Activated CD4-positive, CD25-positive, alpha-beta regulatory T cell treated with anti-CD3 and anti-CD28 coated beads, Interleukin-2, amount 50 U/mL, for 24 hours (primary cell): ENCODE results near the gene SRGAP2B.
"Not testable (repeated sequence)": the region's sequence is repeated elsewhere in the genome, so short reads cannot be mapped to it uniquely, and the experiment has no call there.

ENCODE experiments used
- ATAC-seq, 2 donors: fragments of 150-1000 bp; cut with Tn5 transposase; one replicate each; pipeline ENCODE4 v1.10.0; 2021; ENCODE audit warnings: mild to moderate bottlenecking in 1 of 2, moderate library complexity in 1 of 2

Gene SRGAP2B

DNA sequence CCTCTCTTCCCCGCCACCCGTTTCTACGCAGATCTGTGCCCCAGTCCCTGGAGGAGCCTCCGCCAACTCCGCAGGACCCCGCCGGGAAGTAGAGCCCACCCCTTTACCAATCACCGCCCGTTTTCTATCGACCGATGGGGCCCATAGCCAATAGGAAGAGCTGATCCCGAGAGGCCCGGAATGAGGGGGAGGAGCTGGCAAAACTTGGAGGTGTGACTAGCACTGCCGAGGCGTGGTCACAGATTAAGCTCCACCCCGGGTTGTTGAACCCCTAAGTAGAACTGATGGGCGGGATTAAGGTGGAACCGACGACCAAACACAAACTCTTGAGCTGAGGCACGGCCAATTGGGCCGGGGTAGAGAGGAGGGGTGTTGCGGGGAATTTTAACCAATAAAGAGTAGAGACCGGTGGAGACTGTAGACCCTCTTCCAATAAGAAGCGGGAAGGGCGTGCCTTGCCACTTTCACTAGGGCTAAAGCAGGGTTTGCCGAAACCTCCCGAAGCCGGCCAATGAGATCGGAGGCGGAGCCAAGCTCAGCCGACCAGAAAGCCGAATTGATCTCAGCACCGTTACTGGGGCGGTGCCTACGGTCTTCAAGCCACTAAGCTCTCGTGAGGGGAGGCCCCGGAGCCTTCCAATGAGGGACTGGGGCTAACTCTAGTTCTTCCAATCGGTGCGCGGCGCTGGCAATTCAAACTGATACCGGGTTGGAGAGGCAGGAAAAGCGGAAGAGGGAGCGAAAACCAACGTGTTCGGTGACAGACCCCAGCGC is at the start of gene SRGAP2B, which contains the start of gene FAM72D:
SRGAP2B (minus strand) TSS at position 45 of the 774 bp plus-strand sequence. CDS start 2,427 bp downstream, outside the sequence.
FAM72D (plus strand) TSS at position 691 of the 774 bp plus-strand sequence. CDS start 874 bp downstream, outside the sequence.
- ATAC-seq, result peak; percentile 87 to 90

DNA sequence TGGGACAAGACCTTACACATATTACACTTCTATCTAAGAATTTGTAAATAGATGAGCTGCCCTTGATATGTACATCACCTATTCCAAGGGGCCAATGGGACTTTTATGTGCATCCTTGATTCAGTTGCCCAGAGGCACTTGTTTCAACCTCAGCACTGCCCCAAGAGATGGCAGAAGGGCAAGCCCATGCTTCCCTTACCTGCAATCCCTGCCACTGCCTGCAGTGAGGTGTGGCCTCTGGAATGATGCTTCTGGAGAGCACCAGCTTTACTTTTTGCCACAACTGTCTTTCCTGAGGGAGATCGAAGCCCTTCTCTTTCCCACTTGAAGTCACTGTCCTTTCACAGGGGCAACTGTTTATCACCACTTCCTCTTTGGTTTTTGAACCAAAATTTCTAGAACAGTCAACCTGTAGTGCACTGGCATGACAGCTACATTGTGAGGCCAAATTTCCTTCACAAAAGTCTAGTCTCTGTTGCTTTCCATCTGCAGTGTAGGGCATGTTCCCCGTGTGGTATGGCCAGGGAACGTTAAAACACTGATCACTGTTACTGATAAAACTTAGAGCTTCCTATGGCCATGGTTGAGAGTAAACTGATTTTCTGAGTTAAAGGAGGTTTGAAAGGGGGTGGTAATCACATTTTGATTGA is 49.3 kb upstream of the SRGAP2B start:
- not testable (repeated sequence) for ATAC-seq

DNA sequence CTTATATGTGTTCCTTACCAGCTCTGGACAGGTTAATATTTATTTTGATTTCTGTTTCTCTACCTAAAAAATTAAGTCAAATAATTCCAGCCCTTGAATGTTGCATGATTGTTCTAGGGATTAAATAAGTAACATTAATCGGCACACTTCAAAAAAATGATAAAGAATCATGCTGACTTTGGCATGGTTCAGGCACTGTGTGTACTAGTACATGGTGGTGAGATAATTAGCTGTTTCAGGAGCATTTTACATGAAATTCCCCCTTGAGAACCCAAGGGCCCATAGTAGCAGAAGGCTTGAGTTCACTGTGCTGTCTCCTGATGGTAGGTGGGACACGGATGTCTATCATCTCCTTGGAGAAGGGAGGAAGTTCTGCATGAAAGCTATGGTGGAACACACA is 45.4 kb upstream of the SRGAP2B start:
- ATAC-seq, result not testable (repeated sequence)

DNA sequence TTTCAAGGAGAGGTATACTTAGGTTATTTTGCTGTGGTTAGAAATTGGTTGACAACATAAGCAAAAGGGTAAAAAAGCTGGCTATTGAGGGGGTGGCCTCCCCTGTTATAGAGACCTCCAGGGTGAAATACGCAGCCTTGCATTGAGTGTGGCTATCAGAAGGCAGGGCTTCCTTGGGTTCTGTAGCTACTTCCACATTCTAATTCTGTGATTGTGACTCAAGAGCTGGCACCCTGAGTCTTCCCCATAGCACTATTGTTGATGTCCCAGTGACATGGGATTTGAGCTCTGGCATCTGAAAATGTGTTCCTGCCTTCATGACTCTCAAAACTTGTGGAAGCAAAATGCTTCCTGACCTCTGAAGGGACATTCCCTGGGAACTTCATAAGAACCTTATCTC is 39.3 kb upstream of the SRGAP2B start:
- not testable (repeated sequence) for ATAC-seq

DNA sequence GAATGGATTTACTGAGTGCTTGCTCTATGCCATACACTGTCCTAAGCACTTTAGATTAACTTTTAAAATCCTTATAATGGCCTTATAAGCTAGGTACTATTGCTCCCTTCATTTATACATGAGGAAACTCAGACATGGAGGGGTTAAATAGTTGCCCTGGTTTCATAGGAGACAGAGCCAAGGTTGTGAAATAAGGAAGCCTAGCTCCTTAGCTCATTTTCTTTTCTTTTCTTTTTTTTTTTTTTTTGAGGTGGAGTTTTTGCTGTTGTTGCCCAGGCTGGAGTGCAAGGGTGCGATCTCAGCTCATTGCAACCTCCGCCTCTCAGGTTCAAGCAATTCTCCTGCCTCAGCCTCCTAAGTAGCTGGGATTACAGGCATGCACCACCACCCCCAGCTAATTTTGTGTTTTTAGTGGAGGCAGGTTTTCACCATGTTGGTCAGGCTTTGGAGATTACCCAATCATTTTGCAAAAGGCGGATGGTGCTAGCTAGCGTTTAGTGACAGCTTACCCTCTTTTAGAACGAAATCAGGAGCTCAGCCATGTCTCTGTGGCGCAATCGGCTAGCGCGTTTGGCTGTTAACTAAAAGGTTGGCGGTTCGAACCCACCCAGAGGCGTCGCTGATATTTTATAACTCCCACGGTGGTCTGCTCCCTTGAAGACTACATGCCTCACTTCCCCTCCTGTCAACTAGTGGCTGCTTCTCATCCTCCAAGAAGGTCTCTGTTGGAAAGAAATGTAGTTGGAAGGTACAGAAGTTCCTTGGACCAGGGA is 33.8 kb upstream of the SRGAP2B start:
- not testable (repeated sequence) for ATAC-seq

DNA sequence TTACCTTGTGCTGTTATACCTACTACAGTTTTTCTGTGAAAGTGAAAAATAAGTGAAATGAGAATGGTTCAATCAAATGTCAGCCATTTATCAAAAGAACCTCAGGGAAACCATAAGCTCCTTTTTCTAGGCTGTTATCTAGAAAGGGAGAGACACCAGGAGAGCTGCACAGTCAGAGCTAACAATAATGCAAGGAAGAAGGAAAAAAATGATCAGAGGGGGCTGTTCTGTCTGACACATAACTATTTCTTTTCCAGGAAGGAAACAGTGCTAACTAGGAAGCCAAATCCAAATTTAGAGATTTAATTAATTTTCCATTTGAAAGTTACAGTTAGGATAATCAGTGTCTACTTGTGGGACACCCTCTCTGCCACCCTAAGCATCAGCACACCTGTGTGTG is 32.0 kb upstream of the SRGAP2B start:
- not testable (repeated sequence) for ATAC-seq

DNA sequence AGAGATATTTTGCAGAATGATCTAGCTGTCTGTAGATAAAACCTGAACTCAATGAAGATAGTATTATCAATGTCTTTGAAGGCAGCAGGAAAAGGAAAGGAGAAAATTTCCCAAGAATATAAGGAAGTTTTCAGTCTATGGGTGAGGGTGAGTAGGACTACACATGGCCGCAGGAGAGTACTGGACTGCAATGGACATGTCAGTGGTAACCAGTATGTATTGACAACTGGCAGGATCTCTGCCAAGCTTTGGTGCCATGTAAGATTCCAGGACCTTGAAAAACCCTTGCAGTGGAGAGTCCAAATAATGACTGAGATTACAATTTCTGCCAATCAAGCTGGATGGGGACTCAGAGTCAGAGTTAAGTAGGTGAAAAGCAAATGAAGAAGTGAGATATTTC is 30.0 kb upstream of the SRGAP2B start:
- ATAC-seq, result not testable (repeated sequence)

DNA sequence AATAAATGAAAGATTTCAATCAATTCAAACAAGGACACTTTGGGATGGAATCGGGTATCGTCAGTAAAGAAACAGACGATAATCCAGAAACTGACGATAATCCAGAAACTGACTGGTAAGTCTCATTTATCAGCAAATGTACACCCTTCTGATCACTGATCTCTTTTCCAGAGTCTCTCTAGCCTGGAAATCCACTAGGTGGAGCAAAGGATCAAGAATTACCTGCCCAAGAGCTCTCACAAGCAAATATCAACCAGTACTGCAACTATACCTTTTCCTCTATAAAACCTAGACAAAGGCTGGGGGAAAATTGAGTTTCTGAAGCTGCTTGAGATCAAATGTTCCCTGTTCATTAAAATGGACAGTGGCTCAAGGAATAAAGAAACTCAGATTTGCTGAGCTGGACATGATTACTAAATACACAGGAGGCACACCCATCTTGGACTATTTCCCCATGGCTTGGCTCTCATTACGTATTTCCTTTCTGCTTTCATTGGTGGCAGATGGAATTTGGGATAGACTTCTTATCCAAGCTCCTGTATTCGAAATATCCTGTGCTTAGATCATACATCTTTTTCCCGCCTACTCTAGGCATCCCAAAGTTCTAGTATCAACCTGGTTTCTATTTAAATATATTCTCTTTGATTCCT is 29.0 kb upstream of the SRGAP2B start:
- peak in 1 of 2 donors; percentile 38 for ATAC-seq

DNA sequence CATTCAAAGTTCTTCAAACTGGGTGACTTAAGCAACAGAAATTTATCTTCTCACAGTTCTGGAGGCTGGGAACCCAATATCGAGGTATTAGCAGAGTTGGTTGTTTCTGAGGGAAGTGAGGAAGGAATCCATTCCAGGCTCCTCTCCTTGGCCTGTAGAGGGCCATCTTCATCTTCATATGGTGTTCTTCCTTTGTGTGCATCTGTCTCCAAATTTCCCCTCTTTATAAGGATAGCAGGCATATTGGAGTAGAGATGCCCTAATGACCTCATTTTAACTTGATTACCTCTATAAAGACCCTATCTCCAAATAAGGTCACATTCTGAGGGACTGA is 27.9 kb upstream of the SRGAP2B start:
- not testable (repeated sequence) for ATAC-seq

DNA sequence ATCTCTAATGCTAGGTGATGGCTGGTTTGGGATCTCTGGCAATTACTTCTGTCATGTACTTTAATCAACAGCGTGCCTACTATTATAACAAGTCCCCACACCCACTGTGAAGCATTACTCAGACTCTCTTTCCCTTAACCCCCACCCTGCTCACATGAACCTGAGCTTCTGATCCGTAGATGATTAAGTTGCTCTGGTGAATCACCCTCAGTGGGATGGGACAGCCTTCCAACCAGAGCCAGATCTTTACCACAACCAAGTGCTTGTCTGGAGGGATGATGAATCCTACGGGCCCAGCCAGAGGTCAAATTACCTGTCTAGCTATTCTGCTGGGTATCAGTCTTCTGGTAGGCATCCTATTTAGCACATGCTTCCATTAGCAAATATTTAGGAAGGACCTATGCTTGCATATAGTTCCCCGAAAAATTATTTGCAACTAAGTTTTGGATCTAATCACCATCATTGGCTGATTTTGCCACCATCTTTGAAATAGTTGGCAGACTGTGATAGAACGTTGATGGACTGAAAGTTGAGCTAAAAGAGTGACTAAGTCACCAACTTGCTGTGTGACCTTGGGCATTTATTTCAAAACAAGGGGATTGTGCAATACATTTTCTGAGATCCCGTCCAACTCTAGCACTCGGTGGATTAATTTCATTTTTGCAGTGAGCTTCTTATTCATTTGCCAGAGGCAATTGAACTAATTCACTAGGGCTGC is 27.4 kb upstream of the SRGAP2B start:
- not testable (repeated sequence) for ATAC-seq

DNA sequence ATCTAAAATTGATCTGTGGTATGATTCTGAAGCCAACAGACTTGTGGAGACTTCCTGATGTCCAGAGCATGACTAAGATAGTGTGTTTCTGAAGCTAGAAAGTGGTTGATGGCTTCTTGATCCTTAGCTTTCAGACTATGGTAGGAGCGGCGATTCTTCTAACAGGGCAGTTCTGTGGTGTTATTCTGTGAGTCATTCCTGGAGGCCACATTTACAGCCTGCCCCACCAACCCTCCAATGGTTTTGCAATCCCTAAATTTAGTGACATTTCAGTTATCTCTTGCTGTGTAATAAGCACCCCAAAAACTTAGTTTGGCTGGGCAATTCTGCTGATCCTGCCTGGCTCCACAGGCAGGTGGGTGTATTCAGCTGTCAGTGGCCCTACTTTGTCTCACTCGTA is 24.7 kb upstream of the SRGAP2B start:
- not testable (repeated sequence) for ATAC-seq

DNA sequence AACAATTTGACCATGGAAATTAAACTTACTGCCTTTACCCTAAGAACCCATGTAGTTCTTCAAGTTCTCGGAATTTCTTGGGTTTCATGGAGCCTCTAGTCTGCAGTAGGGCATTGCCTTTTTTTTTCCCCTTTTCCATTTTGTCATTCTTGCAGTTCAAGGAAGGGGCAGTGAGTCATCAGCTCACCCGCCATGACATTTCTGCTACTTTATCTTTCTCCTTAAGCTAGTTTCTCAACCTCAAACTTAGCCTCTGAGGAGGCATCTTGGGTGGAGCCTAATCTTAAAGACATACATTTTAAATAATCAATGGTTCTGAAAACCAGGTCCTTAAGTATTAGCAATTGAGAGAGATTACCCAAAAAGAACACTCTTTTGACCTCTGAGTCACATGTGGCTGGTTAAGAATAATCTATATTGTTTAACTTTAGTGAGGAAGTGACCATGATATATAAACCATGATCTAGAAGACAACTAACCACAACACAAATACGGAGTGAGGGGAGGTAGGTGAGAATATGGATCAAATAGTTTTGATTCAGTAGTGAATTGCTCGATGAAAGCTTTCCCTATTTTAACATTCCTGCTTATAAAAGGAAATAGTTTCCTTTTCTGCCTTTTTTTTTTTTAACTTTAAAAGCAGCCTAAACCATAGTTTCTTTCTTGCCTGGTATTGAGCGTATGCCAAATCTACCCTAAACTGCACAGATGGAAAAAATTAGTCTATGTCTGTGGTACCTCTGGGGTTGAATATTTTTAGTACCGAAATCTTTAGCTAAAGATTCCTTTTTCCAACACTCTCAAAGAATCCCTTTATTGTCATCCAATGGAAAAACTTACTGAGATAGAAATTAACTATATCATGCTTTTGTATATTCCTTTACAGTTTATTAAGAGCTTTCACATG is 20.7 kb upstream of the SRGAP2B start:
- ATAC-seq, result peak; percentile 56 to 59

DNA sequence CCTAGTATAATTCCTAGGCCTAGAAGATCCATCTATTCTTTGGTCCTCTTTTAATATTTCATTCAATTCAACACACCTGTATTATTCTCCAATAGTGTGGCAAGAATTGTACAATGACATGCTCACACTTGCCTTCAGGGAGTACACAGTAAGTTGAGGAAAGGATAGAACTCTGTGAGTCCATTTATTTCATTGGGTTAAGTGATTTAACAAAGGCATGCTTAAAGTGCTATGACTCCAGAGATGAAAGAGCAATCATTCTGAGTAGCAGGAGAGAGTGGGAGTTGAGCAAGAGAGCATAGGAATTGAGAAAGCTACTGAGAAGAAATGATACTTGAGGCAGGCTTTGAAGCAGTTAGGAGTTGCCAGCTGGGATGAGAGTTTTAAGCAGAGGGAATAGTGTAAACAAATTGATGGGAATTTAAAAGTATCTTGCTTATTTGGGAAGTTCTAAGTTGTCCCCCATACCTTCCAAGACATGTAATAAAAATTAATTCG is 19.5 kb upstream of the SRGAP2B start:
- not testable (repeated sequence) for ATAC-seq

DNA sequence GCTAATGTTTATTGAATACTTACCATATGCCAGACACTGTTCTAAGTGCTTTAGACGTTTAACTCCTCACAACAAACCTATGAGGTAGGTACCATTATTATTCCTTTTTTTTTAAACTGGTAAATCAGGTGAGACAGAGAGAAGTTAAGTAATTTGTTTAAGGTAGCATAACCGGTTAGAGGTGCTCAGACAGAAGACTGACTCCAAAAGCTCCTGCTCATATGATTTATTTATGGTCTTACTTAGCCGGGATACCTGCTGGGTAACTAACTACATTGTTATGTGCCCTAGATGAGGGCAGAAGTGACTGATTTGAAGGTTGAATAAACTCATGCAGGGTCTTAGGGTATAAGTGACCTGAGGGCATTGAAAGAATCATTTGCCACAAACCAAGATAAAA is 17.6 kb upstream of the SRGAP2B start:
- ATAC-seq, result not testable (repeated sequence)

DNA sequence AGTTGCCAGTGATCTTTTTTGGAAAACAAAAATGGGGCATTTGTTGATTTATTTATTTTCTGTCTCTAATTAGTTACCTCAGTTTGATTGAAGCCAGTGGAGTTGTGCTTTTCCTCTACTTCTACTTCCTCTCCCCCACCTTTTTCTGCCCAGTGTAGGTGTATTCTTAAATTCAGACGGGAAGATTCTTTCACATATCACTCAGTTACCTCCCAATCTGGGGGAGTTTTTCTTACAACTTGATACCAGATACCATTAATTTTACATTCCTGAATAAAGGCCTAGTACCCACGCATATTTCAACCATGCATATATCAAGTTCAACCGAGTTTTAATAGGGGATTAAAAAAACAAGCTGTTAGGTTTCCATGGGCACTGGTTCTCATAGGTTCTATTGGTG is 16.5 kb upstream of the SRGAP2B start:
- not testable (repeated sequence) for ATAC-seq

DNA sequence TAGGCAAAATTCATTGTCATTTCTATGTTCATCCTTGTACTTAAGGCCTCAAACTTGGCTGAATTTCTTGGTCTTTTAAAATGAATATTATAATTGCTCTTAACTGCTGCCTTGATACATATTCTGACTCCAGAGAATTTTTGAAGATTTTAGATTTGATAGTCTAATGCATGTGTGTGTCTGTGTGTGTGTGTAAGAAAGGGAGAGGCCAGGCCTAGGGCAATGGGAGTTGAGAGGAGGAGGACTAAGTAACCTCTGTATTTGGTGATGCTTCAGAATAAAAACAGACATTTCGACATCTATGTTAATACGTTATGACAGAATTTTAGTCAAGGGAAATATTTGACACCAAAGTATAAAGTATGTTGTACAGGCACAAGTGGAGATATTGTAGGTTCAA is 8.2 kb upstream of the SRGAP2B start:
- ATAC-seq, result not testable (repeated sequence)

DNA sequence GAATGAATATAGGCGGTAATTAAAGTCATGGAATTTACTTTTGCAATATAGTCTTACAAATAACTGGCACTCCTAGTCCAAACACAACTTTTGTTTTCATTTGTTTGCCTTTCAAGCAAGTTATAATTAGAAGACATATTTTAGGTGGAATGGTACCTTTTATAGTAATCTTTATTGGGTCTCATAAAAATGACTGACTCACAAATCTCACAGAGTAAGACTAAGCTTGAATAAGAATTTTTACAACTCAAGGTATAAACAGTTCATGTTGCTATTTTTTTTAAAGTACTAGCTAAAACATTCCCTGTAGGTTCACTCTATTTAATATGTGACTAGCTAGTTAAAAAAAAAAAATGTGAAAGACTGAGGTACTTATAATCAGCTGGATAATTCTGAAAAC is 6.6 kb upstream of the SRGAP2B start:
- not testable (repeated sequence) for ATAC-seq

DNA sequence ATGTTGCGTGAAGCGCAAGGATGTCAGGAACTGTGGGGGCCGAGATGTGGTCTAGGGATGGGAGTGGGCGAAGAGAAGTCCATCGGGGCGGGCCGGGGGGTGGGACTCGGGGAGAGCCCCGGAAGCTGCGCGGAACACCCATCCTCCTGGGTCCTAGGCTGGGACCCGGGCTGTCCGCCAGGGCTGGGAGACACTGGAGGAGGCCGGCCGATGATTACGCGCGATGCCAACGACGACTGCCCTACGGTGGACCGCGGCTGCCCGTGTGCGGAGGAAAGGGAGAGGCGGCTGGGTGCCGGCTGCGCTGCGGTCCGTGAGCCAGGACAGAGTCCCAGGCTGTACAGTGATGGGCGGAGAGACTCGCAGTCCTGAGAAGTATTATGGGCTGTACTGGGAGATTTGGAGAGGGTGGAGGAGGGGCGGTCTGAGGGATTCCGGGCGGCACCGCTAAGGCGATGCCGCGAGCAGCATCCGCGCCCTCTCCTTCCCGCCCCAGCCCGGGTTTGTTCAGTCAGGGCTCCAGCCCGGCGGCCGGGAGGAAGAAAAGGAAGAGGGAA is 395 bp downstream of the SRGAP2B start:
- peak; percentile 0 to 1 for ATAC-seq

DNA sequence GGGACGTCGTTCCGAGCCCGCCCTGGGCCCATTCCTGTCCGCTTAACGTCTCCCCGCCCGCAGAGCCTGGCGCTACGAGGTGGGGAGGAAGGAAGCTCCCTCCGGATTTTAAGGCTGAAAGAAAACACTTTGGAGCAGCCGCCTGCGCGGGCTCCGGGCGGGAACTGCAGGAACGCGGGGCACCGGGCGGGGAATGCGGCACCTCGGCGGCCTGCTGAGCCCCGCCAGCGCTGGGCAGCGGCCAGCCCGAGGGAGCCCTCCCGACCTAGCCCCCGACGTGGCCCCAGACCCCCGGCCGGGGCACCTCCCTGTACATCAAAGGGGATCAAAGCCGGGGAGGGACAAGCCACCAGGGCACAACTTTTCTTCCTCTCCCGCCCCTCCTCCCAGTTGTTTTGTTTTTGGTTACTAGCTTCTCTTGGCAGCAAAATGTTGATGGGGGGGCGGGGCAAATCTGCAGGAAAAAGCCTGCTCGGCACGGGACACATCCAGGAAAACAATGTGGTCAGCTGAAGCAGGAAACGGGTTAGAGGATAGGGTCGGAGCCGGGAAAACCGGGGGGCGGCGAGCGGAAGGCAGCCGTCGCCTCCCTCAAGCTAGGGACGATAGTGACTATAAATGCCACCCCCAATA is 1.5 kb downstream of the SRGAP2B start:
- ATAC-seq, result not testable (repeated sequence)
